Gastroesophageal sphincter (tissue), 3 donors: ENCODE measurements around the gene DYRK3.

ENCODE experiments used
- CTCF ChIP-seq, 4 experiments: fragments of 200-600 bp in 2 of 4; fragments of 450-650 bp in 2 of 4; sonication (generic) in 1 of 4; IDR thresholded peaks; one replicate each; pipeline ENCODE4 v1.5.1; 2017 to 2019; ENCODE audit warnings: antibody characterized with exemption in 4 of 4, mild to moderate bottlenecking in 2 of 4, moderate library complexity in 2 of 4
- POLR2A ChIP-seq, 2 donors: fragments of 450-650 bp; IDR thresholded peaks; one replicate each; pipeline ENCODE4 v1.6.1; 2017; ENCODE audit warnings: antibody characterized with exemption in 2 of 2, mild to moderate bottlenecking in 2 of 2, moderate library complexity in 1 of 2
- POLR2AphosphoS5 ChIP-seq: sonication (generic); formaldehyde crosslinking; IDR thresholded peaks from one replicate; pipeline ENCODE4 v1.6.1; 2017; ENCODE audit warnings: antibody characterized with exemption

- TF ChIP-seq POLR2AphosphoS5 (no peak), POLR2A (IDR thresholded peaks at IDR 0.05) (no peak), CTCF (IDR thresholded peaks at IDR 0.05) (no peak)
Measured at GRCh38 chr1:206587904-206588303, 47.4 kb upstream of the DYRK3 start.
